Neural progenitor cell (in vitro differentiated cells): ENCODE data around the gene LCMT1. TPM values are rescaled to one million over a fixed set of nuclear protein-coding genes. Genes with fewer than 3 reads are reported as not detected.
"Not testable (repeated sequence)": the region's sequence is repeated elsewhere in the genome, so short reads cannot be mapped to it uniquely, and the experiment has no call there.

Source experiments
- DNase-seq: peaks from one replicate; pipeline ENCODE4 v3.0.0-alpha.2; 2016; ENCODE audit warnings: low spot score
- H2AFZ ChIP-seq: fragments of 200-600 bp; sonication (generic); replicated peaks from 2 replicates; pipeline ENCODE4 v1.6.1; 2016; ENCODE audit warnings: antibody characterized with exemption
- H3F3A ChIP-seq: fragments of 200-600 bp; sonication (generic); 2 replicates; pipeline ENCODE4 v1.6.1; 2016; ENCODE audit warnings: antibody characterized with exemption, low read depth
- H3K27ac ChIP-seq: fragments of 200-600 bp; sonication (generic); 2 replicates; pipeline ENCODE4 v1.5.1; 2016; ENCODE audit warnings: mild to moderate bottlenecking
- H3K27me3 ChIP-seq: fragments of 200-600 bp; sonication (generic); 2 replicates; pipeline ENCODE4 v1.6.1; 2016; ENCODE audit warnings: mild to moderate bottlenecking, moderate library complexity
- H3K36me3 ChIP-seq: fragments of 200-600 bp; sonication (generic); 2 replicates; pipeline ENCODE4 v1.5.1; 2016
- H3K4me1 ChIP-seq: fragments of 200-600 bp; sonication (generic); 2 replicates; pipeline ENCODE4 v1.6.1; 2016; ENCODE audit warnings: mixed run types
- H3K4me2 ChIP-seq: fragments of 200-600 bp; sonication (generic); 2 replicates; pipeline ENCODE4 v1.6.1; 2016
- H3K4me3 ChIP-seq: fragments of 200-600 bp; sonication (generic); 2 replicates; pipeline ENCODE4 v1.5.1; 2016
- H3K79me2 ChIP-seq: fragments of 200-600 bp; sonication (generic); 2 replicates; pipeline ENCODE4 v1.6.1; 2016; ENCODE audit warnings: low read depth
- H3K9ac ChIP-seq: fragments of 200-600 bp; sonication (generic); 2 replicates; pipeline ENCODE4 v1.6.1; 2016
- H3K9me3 ChIP-seq: fragments of 200-600 bp; sonication (generic); 2 replicates; pipeline ENCODE4 v1.5.1; 2016; ENCODE audit warnings: low read depth
- H4K20me1 ChIP-seq: fragments of 200-600 bp; sonication (generic); 2 replicates; pipeline ENCODE4 v1.6.1; 2016; ENCODE audit warnings: low read depth
- H3K27ac Mint-ChIP-seq: 3 replicates; pipeline ENCODE4 v1.8.0; 2021; ENCODE audit warnings: mixed read lengths
- H3K27me3 Mint-ChIP-seq: 2 replicates; pipeline ENCODE4 v1.8.0; 2022; ENCODE audit warnings: low read depth, mild to moderate bottlenecking, inconsistent platforms, moderate library complexity, mixed read lengths; ENCODE audit not compliant: insufficient read depth
- H3K36me3 Mint-ChIP-seq: 3 replicates; pipeline ENCODE4 v1.8.0; 2021; ENCODE audit warnings: mixed read lengths
- H3K4me1 Mint-ChIP-seq: 3 replicates; pipeline ENCODE4 v1.8.0; 2021; ENCODE audit warnings: mixed read lengths
- H3K4me3 Mint-ChIP-seq: 3 replicates; pipeline ENCODE4 v1.8.0; 2021; ENCODE audit warnings: mild to moderate bottlenecking, moderate library complexity, mixed read lengths
- H3K9me3 Mint-ChIP-seq: 3 replicates; pipeline ENCODE4 v1.8.0; 2020; ENCODE audit warnings: mixed read lengths
- CTCF ChIP-seq: fragments of 200-600 bp; sonication (generic); IDR thresholded peaks from 2 replicates; pipeline ENCODE4 v1.5.1; 2017; ENCODE audit warnings: antibody characterized with exemption, mild to moderate bottlenecking
- EZH2 ChIP-seq: fragments of 200-600 bp; sonication (generic); IDR thresholded peaks from 2 replicates; pipeline ENCODE4 v1.6.1; 2017; ENCODE audit warnings: antibody characterized with exemption, mild to moderate bottlenecking, moderate library complexity
- EZH2phosphoT487 ChIP-seq: fragments of 200-600 bp; sonication (generic); IDR thresholded peaks from 2 replicates; pipeline ENCODE4 v1.6.1; 2017; ENCODE audit warnings: antibody characterized with exemption
- total RNA-seq: library from RNA; depleted of rRNA; stranded (reverse); fragments of >200 nt; gene quantifications from 2 replicates; pipeline ENCODE4 v1.2.3, GENCODE V29; 2015; ENCODE audit warnings: low replicate concordance

The LCMT1 gene
- total RNA-seq, 1 donor from 2014 or later = 73.4 TPM

GRCh38 chr16:25124503-25124902 lies 13.0 kb downstream of the LCMT1 start:
- Histone ChIP-seq H3K36me3 (no peaks in the 10 kb centered on the region), H3K27me3 (no peaks in the 10 kb centered on the region), H3K79me2 (peaks cover 53% of the 10 kb centered on the region), H4K20me1 (peaks cover 32% of the 10 kb centered on the region), H3K4me2 (no peak overlapping the region), H3K9me3 (no peaks in the 10 kb centered on the region), H3F3A (no peaks in the 10 kb centered on the region), H3K4me3 (no peak overlapping the region), H3K4me1 (no peaks in the 10 kb centered on the region), H3K27ac (no peak overlapping the region), H3K9ac (no peak overlapping the region), H2AFZ (no peak overlapping the region)
- no peak for DNase-seq
- TF ChIP-seq EZH2phosphoT487 (no peak), CTCF (no peak), EZH2 (no peak)
- no peaks in the 10 kb centered on the region for H3K9me3 Mint-ChIP-seq
- no peaks in the 10 kb centered on the region for H3K27me3 Mint-ChIP-seq
- peaks cover 4% of the 10 kb centered on the region for H3K36me3 Mint-ChIP-seq
- peaks cover 2% of the 10 kb centered on the region for H3K4me1 Mint-ChIP-seq
- H3K27ac Mint-ChIP-seq = no peak overlapping the region
- H3K4me3 Mint-ChIP-seq = no peak overlapping the region

GRCh38 chr16:25126086-25126666 lies 14.6 kb downstream of the LCMT1 start:
- H3K4me2 ChIP-seq, H3K27ac Mint-ChIP-seq, DNase-seq, H3K4me1 Mint-ChIP-seq, H3F3A ChIP-seq, H3K27me3 Mint-ChIP-seq, H2AFZ ChIP-seq, H3K27me3 ChIP-seq, H3K9me3 ChIP-seq, H3K4me3 Mint-ChIP-seq, H3K27ac ChIP-seq, H3K4me3 ChIP-seq, H3K9ac ChIP-seq, H3K4me1 ChIP-seq, H3K9me3 Mint-ChIP-seq, H3K36me3 Mint-ChIP-seq, H3K36me3 ChIP-seq: not testable (repeated sequence)
- Histone ChIP-seq H3K79me2 (peaks cover 38% of the 10 kb centered on the region), H4K20me1 (peaks cover 29% of the 10 kb centered on the region)

GRCh38 chr16:25126820-25127232 lies 15.3 kb downstream of the LCMT1 start:
- Histone ChIP-seq H4K20me1 (peaks cover 29% of the 10 kb centered on the region), H3K27ac (no peak overlapping the region), H3K9ac (no peak overlapping the region), H3K4me3 (no peak overlapping the region), H3K4me1 (no peaks in the 10 kb centered on the region), H3K79me2 (peaks cover 32% of the 10 kb centered on the region), H3K27me3 (no peaks in the 10 kb centered on the region), H3K36me3 (no peaks in the 10 kb centered on the region), H3K4me2 (no peak overlapping the region), H2AFZ (no peak overlapping the region), H3F3A (no peaks in the 10 kb centered on the region), H3K9me3 (no peaks in the 10 kb centered on the region)
- H3K36me3 Mint-ChIP-seq = peaks cover 4% of the 10 kb centered on the region
- no peak for DNase-seq
- no peaks in the 10 kb centered on the region for H3K27me3 Mint-ChIP-seq
- H3K9me3 Mint-ChIP-seq = no peaks in the 10 kb centered on the region
- peak; percentile 45 for TF ChIP-seq CTCF
- TF ChIP-seq EZH2 = no peak
- H3K4me1 Mint-ChIP-seq = peaks cover 2% of the 10 kb centered on the region
- no peak overlapping the region for H3K27ac Mint-ChIP-seq
- no peak overlapping the region for H3K4me3 Mint-ChIP-seq

GRCh38 chr16:25132751-25133150 lies 21.2 kb downstream of the LCMT1 start:
- not testable (repeated sequence) for H2AFZ ChIP-seq, H3K4me2 ChIP-seq, H3K27ac ChIP-seq, DNase-seq, H3F3A ChIP-seq, H3K79me2 ChIP-seq, H3K9me3 Mint-ChIP-seq, H3K4me3 Mint-ChIP-seq, H3K9me3 ChIP-seq, H3K36me3 ChIP-seq, H3K4me1 Mint-ChIP-seq, H4K20me1 ChIP-seq, H3K27ac Mint-ChIP-seq, H3K27me3 ChIP-seq, H3K4me1 ChIP-seq, H3K27me3 Mint-ChIP-seq, H3K9ac ChIP-seq, H3K4me3 ChIP-seq
- peaks cover 13% of the 10 kb centered on the region for H3K36me3 Mint-ChIP-seq
